Esophagus muscularis mucosa (tissue), 4 donors: ENCODE results near the gene ASB4. TPM values are rescaled to one million over a fixed set of nuclear protein-coding genes. Genes with fewer than 3 reads are reported as not detected.
A peak's percentile ranks its signal among the peaks of the same experiment; 100 is the strongest.

ENCODE experiments used
- DNase-seq: peaks from one replicate; pipeline ENCODE4 v3.0.0-alpha.2; 2017; ENCODE audit errors: extremely low spot score
- H3K27ac ChIP-seq, 4 donors: fragments of 200-600 bp; sonication (generic); replicated peaks in 1 of 4; 1 replicate in 3 of 4; 2 replicates in 1 of 4; pipeline ENCODE4 v1.5.1; 2016 to 2019; ENCODE audit warnings: mild to moderate bottlenecking in 1 of 4
- H3K27me3 ChIP-seq, 4 donors: fragments of 200-600 bp; sonication (generic); one replicate each; pipeline versions ENCODE4 v1.5.1 to v1.6.0; 2016 to 2019
- H3K36me3 ChIP-seq, 4 donors: fragments of 200-600 bp; sonication (generic); one replicate each; pipeline ENCODE4 v1.5.1; 2016 to 2019
- H3K4me1 ChIP-seq, 4 donors: fragments of 200-600 bp; sonication (generic); one replicate each; pipeline ENCODE4 v1.5.1; 2016 to 2019
- H3K4me3 ChIP-seq, 4 donors: fragments of 200-600 bp; sonication (generic); 1 replicate in 2 of 4; 2 replicates in 2 of 4; pipeline ENCODE4 v1.5.1; 2016 to 2019; ENCODE audit warnings: mild to moderate bottlenecking in 4 of 4, moderate library complexity in 1 of 4
- H3K9me3 ChIP-seq, 4 donors: fragments of 200-600 bp; sonication (generic); 1 replicate in 3 of 4; 2 replicates in 1 of 4; pipeline ENCODE4 v1.5.1; 2016 to 2019
- CTCF ChIP-seq, 3 experiments: fragments of 200-600 bp in 2 of 3; fragments of 450-650 bp in 1 of 3; sonication (generic) in 2 of 3; IDR thresholded peaks; one replicate each; pipeline ENCODE4 v1.5.1; 2017 to 2019; ENCODE audit warnings: antibody characterized with exemption in 3 of 3, mild to moderate bottlenecking in 2 of 3, moderate library complexity in 1 of 3
- EP300 ChIP-seq: sonication (generic); formaldehyde crosslinking; IDR thresholded peaks from one replicate; pipeline ENCODE4 v1.6.1; 2017; ENCODE audit warnings: antibody characterized with exemption
- POLR2A ChIP-seq: fragments of 450-650 bp; IDR thresholded peaks from one replicate; pipeline ENCODE4 v1.6.1; 2017; ENCODE audit warnings: antibody characterized with exemption, moderate library complexity, mild to moderate bottlenecking, low read depth
- POLR2AphosphoS5 ChIP-seq, 2 donors: sonication (generic); formaldehyde crosslinking; IDR thresholded peaks; one replicate each; pipeline ENCODE4 v1.6.1; 2017; ENCODE audit warnings: antibody characterized with exemption in 2 of 2
- WGBS: methylation state at CpG from one replicate; pipeline ENCODE4 v1.1.5; 2018; 5-methylcytosine and 5-hydroxymethylcytosine counted together
- intact Hi-C: fragments of 100-400 bp; cut with DNase I; formaldehyde crosslinking; loops from one replicate; pipeline ENCODE4 v1.15.1; 2023
- total RNA-seq, 4 donors: library from RNA; depleted of rRNA; stranded (reverse); fragments of >200 nt; gene quantifications; one replicate each; pipeline versions ENCODE4 v1.1.0 to v1.2.1, GENCODE V29; 2016

The ASB4 gene, protein sequence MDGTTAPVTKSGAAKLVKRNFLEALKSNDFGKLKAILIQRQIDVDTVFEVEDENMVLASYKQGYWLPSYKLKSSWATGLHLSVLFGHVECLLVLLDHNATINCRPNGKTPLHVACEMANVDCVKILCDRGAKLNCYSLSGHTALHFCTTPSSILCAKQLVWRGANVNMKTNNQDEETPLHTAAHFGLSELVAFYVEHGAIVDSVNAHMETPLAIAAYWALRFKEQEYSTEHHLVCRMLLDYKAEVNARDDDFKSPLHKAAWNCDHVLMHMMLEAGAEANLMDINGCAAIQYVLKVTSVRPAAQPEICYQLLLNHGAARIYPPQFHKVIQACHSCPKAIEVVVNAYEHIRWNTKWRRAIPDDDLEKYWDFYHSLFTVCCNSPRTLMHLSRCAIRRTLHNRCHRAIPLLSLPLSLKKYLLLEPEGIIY
- under 1 TPM in 2 of 4 donors, not detected in 2; under 0.01 to 0.32 TPM for total RNA-seq

- TF ChIP-seq POLR2A: no peak
- no peak for TF ChIP-seq POLR2AphosphoS5 (IDR thresholded peaks at IDR 0.05)
- TF ChIP-seq EP300: no peak
- TF ChIP-seq CTCF (IDR thresholded peaks at IDR 0.05): no peak
- no peak for DNase-seq
- Histone ChIP-seq H3K9me3 (no peaks in the 10 kb centered on the region), H3K4me1 (no peaks in the 10 kb centered on the region), H3K36me3 (no peaks in the 10 kb centered on the region), H3K27ac (no peak within 1 kb of the TSS), H3K27me3 (no peaks in the 10 kb centered on the region), H3K4me3 (no peak within 1 kb of the TSS)
- intact Hi-C loops: no loop called here
- WGBS: 57% methylated on average over 12 of the region's 12 CpGs
These were observed at the start of gene ASB4 for GRCh38 chr7:95485391-95486123. TSS of gene ASB4 (plus strand) at chr7:95485943. CDS start at chr7:95485972, 29 bp downstream.

DNA sequence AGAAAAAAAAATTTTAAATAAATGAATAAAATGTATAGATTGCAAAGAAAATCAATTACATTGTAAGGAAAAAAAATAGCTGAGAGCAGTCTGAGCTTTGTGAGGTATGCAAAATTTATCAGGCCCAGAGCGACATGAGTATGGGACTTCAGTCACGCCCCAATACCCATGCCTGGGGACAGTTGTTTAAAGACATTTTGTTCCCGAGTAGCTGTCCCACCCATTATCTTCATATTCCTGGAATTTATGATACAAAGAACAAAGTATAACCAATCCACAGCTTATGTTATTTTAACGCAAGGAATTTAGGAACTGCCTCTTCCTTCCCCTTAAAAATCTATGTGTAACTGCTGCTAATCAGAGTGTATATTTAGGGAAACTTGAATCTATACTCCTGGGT lies 49.3 kb upstream of the ASB4 start:
- Histone ChIP-seq H3K4me1 (peaks cover 7 to 18% (median 15%) of the 10 kb centered on the region in 4 donors), H3K27ac (no peak overlapping the region), H3K27me3 (no peaks in the 10 kb centered on the region), H3K4me3 (no peak overlapping the region), H3K9me3 (no peaks in the 10 kb centered on the region), H3K36me3 (no peaks in the 10 kb centered on the region)
- intact Hi-C loops: no loop called here
- 75% methylated on average over 4 of the region's 4 CpGs for WGBS
- DNase-seq: no peak
- TF ChIP-seq EP300 (no peak), CTCF (IDR thresholded peaks at IDR 0.05) (no peak), POLR2AphosphoS5 (IDR thresholded peaks at IDR 0.05) (no peak), POLR2A (no peak)

- Histone ChIP-seq H3K36me3 (no peaks in the 10 kb centered on the region), H3K4me3 (no peak overlapping the region), H3K9me3 (no peaks in the 10 kb centered on the region), H3K4me1 (peaks cover 0 to 4% (median under 1%) of the 10 kb centered on the region in 4 donors), H3K27me3 (no peaks in the 10 kb centered on the region), H3K27ac (no peak overlapping the region)
- TF ChIP-seq CTCF (IDR thresholded peaks at IDR 0.05) (no peak), POLR2AphosphoS5 (IDR thresholded peaks at IDR 0.05) (no peak), EP300 (no peak)
- intact Hi-C loops: no loop called here
- DNase-seq: no peak
- 95% methylated on average over 3 of the region's 3 CpGs for WGBS
These were observed 45.2 kb upstream of the ASB4 start for GRCh38 chr7:95440394-95441038.

DNA sequence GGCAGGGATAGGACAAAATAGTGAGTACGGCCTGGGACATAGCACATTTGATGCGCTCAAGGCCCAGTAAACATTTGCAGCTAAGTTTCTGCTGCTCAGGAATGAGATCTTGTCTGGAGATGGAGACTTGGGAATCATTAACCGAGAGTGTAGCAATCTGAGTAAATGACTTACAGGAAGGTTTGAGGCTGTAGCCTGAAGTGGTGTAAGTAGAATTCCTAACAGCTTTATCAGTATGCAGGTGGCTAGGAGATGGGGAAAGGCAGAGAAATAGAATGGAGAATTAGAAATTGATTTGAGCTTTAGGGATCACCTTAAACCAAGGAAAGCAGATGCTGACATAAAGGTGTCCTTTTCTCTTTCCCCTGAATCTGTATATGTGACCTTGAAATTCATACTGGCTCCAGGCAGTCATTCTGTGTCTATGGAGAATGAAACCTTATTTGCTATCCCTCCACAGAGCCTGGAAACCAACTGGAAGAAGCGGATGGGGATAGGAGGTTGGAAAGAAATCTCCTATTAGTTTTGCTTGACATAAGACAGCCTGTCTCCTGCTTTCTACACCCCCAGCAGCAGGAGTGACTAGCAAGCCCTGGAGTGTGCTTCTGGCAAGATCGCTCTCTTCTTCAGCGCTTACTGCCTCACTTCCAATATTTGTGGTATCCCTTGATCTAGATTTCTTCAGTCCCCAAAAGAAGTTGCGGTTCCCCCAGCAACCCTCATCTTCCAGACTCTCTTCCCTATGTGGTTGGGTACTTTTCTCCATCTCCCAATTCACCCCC lies 44.5 kb upstream of the ASB4 start:
- 80% methylated on average over 7 of the region's 7 CpGs for WGBS
- no peak overlapping the region for H3K27ac ChIP-seq
- H3K4me1 ChIP-seq: no peaks in the 10 kb centered on the region
- no peaks in the 10 kb centered on the region for H3K27me3 ChIP-seq
- TF ChIP-seq CTCF (IDR thresholded peaks at IDR 0.05) (no peak), EP300 (no peak), POLR2A (no peak), POLR2AphosphoS5 (IDR thresholded peaks at IDR 0.05) (no peak)
- intact Hi-C loops: no loop called here
- H3K4me3 ChIP-seq: no peak overlapping the region
- H3K9me3 ChIP-seq: no peaks in the 10 kb centered on the region
- DNase-seq: peak; percentile 80
- no peaks in the 10 kb centered on the region for H3K36me3 ChIP-seq
